ENCODE measurements around the gene OR5H14. TPM values are rescaled to one million over a fixed set of nuclear protein-coding genes. Genes with fewer than 3 reads are reported as not detected.

OR5H14 gene
- total RNA-seq, 1 donor from 2014 or later = 0.02 TPM

Other genes with a start within 250 kb of the OR5H14 start
- 59.9 and 63.2 TPM in 2 replicates for gene RIOX2, start 175.0 kb upstream of the OR5H14 start, total RNA-seq
- gene GABRR3, start 112.2 kb upstream of the OR5H14 start, total RNA-seq = not detected in 2 replicates
- gene OR5AC2, start 60.3 kb upstream of the OR5H14 start, total RNA-seq = not detected in 2 replicates
- not detected in 2 replicates for gene OR5H1, start 16.8 kb upstream of the OR5H14 start, total RNA-seq
- not detected in 2 replicates for gene OR5H15, start 19.2 kb downstream of the OR5H14 start, total RNA-seq
- not detected in 2 replicates for gene OR5H6, start 116.8 kb downstream of the OR5H14 start, total RNA-seq
- not detected in 2 replicates for gene OR5H2, start 135.0 kb downstream of the OR5H14 start, total RNA-seq
- not detected in 2 replicates for gene OR5K4, start 206.4 kb downstream of the OR5H14 start, total RNA-seq
- not detected in 2 replicates for gene OR5K3, start 243.2 kb downstream of the OR5H14 start, total RNA-seq

Measured in activated T-helper 2 cell treated with anti-CD3 and anti-CD28 coated beads, Interferon-gamma antibody, Interleukin-2, Interleukin-4, amounts not matched to agents 10 μg/mL and 5 μg/mL and 100 μg/mL, durations not matched to agents 14 hours and 24 hours and 36 hours (primary cell).